GM12891 (cell line): ENCODE results near the gene CTNNA3.

Source experiments
- POLR2A ChIP-seq: IDR thresholded peaks from 2 replicates; pipeline ENCODE4 v1.6.1; 2011; ENCODE audit warnings: low read depth, low read length, control low read depth
- POU2F2 ChIP-seq: IDR thresholded peaks from 2 replicates; pipeline ENCODE4 v1.6.1; 2011; ENCODE audit warnings: low read depth, mild to moderate bottlenecking, control low read depth, low read length, moderate library complexity
- SPI1 ChIP-seq: IDR thresholded peaks from 2 replicates; pipeline ENCODE4 v1.6.1; 2011; ENCODE audit warnings: low read depth, low read length, control low read depth

DNA sequence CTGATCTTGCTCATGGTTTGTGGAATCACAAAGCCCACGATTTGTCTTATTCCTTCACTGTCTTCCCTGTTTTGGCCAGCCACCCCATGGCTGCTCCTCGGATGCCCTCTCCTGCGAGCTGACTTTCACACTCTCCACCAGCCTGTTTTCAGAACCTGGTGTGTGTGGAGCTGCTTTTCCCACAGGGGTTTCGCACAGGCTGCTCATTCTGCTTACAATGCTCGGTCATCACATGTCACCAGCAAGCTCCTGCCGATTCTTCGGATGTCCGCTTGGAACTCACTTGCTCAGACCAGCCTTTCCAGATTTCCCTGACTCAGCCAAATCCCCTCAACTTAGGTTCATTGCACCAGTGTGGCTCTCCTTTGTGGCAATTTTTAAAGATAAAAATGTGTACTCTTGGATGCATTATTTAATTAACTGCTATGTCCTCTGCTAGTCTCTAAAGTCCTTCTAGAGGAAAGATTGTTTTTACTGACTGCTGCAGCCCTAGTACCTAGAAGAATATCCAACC, 1788.7 kb downstream of the CTNNA3 start:
- TF ChIP-seq SPI1 (no peak), POU2F2 (no peak), POLR2A (no peak)
